ENCODE results near the gene METAP2. TPM values are rescaled to one million over a fixed set of nuclear protein-coding genes. Genes with fewer than 3 reads are reported as not detected.

Gene METAP2
- total RNA-seq, 1 donor from 2014 or later = 81.6 TPM

DNA sequence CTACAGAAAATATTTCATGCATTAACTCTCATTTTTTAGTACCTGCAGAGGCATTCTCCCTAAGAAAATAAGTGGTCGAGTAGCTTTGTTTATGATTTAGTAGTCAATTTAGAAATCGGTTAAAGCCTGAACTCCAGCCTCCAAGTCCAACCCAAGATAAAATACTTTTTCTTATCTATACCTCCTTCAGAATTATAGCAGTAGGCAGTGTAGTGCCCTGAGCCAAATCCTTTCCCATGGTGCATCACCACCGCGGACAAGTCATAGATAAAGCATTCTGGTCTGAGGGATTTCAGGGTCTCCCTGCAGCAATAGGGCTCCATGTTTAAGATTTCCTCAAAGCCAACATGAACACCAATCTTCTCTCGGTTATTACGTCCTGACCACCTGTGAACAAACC is 46.9 kb downstream of the METAP2 start:
- no peak overlapping the region for H3K27ac Mint-ChIP-seq (ENCODE audit: unreplicated experiment)
- H3K4me1 Mint-ChIP-seq (ENCODE audit: low read depth, unreplicated experiment) = peaks cover 1% of the 10 kb centered on the region

GRCh38 chr12:95522692-95523091 is 48.7 kb downstream of the METAP2 start:
- peaks cover 2% of the 10 kb centered on the region for H3K36me3 Mint-ChIP-seq (ENCODE audit: low read depth, unreplicated experiment)
- no peaks in the 10 kb centered on the region for H3K4me1 Mint-ChIP-seq (ENCODE audit: low read depth, unreplicated experiment)
- H3K4me3 ChIP-seq (ENCODE audit: insufficient read depth, low read depth, low read length) = no peak overlapping the region
- H3K27ac Mint-ChIP-seq (ENCODE audit: unreplicated experiment) = no peak overlapping the region
- H3K9ac ChIP-seq (ENCODE audit: low read length) = no peak overlapping the region
- no peaks in the 10 kb centered on the region for H3K27me3 ChIP-seq (ENCODE audit: insufficient read depth, low read length)
- no peaks in the 10 kb centered on the region for H4K20me1 ChIP-seq (ENCODE audit: insufficient read depth, low read length)
- H2AFZ ChIP-seq (ENCODE audit: low read depth, low read length) = no peak overlapping the region
- H3K27me3 Mint-ChIP-seq (ENCODE audit: low read depth, unreplicated experiment) = no peaks in the 10 kb centered on the region
- no peaks in the 10 kb centered on the region for H3K4me1 ChIP-seq (ENCODE audit: insufficient read depth, low read length)
- TF ChIP-seq EZH2 (IDR thresholded peaks at IDR 0.05; ENCODE audit: insufficient read depth, low read length) (no peak), CTCF (IDR thresholded peaks at IDR 0.05; ENCODE audit: insufficient read depth, low read depth, low read length) (no peak)
- no peak for FAIRE-seq
- no peak for DNase-seq (ENCODE audit: low read depth)
- H3K9me3 Mint-ChIP-seq (ENCODE audit: unreplicated experiment) = no peaks in the 10 kb centered on the region
- H3K27ac ChIP-seq (ENCODE audit: low read depth, low read length) = no peak overlapping the region
- H3K4me3 Mint-ChIP-seq (ENCODE audit: unreplicated experiment) = no peak overlapping the region
- H3K4me2 ChIP-seq (ENCODE audit: low read length) = no peak overlapping the region
- H3K79me2 ChIP-seq (ENCODE audit: insufficient read depth, low read length) = no peaks in the 10 kb centered on the region
- no peaks in the 10 kb centered on the region for H3K36me3 ChIP-seq (ENCODE audit: insufficient read depth, low read length)
- H3K9me3 ChIP-seq (ENCODE audit: insufficient read depth, low read depth, low read length) = no peaks in the 10 kb centered on the region

More for the DNA sequence above, 46.9 kb downstream of the METAP2 start:
- Histone ChIP-seq H2AFZ (ENCODE audit: low read depth, low read length) (no peak overlapping the region), H3K36me3 (ENCODE audit: insufficient read depth, low read length) (no peaks in the 10 kb centered on the region), H3K9ac (ENCODE audit: low read length) (no peak overlapping the region), H3K27me3 (ENCODE audit: insufficient read depth, low read length) (no peaks in the 10 kb centered on the region), H3K4me1 (ENCODE audit: insufficient read depth, low read length) (no peaks in the 10 kb centered on the region), H4K20me1 (ENCODE audit: insufficient read depth, low read length) (no peaks in the 10 kb centered on the region), H3K4me2 (ENCODE audit: low read length) (no peak overlapping the region), H3K27ac (ENCODE audit: low read depth, low read length) (no peak overlapping the region), H3K4me3 (ENCODE audit: insufficient read depth, low read depth, low read length) (no peak overlapping the region), H3K9me3 (ENCODE audit: insufficient read depth, low read depth, low read length) (no peaks in the 10 kb centered on the region), H3K79me2 (ENCODE audit: insufficient read depth, low read length) (no peaks in the 10 kb centered on the region)
- no peaks in the 10 kb centered on the region for H3K9me3 Mint-ChIP-seq (ENCODE audit: unreplicated experiment)
- H3K4me3 Mint-ChIP-seq (ENCODE audit: unreplicated experiment) = no peak overlapping the region
- FAIRE-seq (no peak), DNase-seq (ENCODE audit: low read depth) (no peak)
- H3K36me3 Mint-ChIP-seq (ENCODE audit: low read depth, unreplicated experiment) = peaks cover 2% of the 10 kb centered on the region
- H3K27me3 Mint-ChIP-seq (ENCODE audit: low read depth, unreplicated experiment) = no peaks in the 10 kb centered on the region
- TF ChIP-seq CTCF (IDR thresholded peaks at IDR 0.05; ENCODE audit: insufficient read depth, low read depth, low read length) = no peak
- TF ChIP-seq EZH2 (IDR thresholded peaks at IDR 0.05; ENCODE audit: insufficient read depth, low read length) = no peak

- DNase-seq (ENCODE audit: low read depth) (no peak), FAIRE-seq (no peak)
- Mint-ChIP-seq H3K36me3 (ENCODE audit: low read depth, unreplicated experiment) (no peaks in the 10 kb centered on the region), H3K4me3 (ENCODE audit: unreplicated experiment) (no peak overlapping the region), H3K27me3 (ENCODE audit: low read depth, unreplicated experiment) (no peaks in the 10 kb centered on the region), H3K9me3 (ENCODE audit: unreplicated experiment) (no peaks in the 10 kb centered on the region), H3K27ac (ENCODE audit: unreplicated experiment) (no peak overlapping the region), H3K4me1 (ENCODE audit: low read depth, unreplicated experiment) (peaks cover 12% of the 10 kb centered on the region)
- Histone ChIP-seq H3K79me2 (ENCODE audit: insufficient read depth, low read length) (no peaks in the 10 kb centered on the region), H3K27ac (ENCODE audit: low read depth, low read length) (no peak overlapping the region), H3K4me1 (ENCODE audit: insufficient read depth, low read length) (peaks cover 6% of the 10 kb centered on the region), H3K27me3 (ENCODE audit: insufficient read depth, low read length) (no peaks in the 10 kb centered on the region), H3K36me3 (ENCODE audit: insufficient read depth, low read length) (no peaks in the 10 kb centered on the region), H3K9ac (ENCODE audit: low read length) (no peak overlapping the region), H4K20me1 (ENCODE audit: insufficient read depth, low read length) (no peaks in the 10 kb centered on the region), H3K4me2 (ENCODE audit: low read length) (no peak overlapping the region), H2AFZ (ENCODE audit: low read depth, low read length) (no peak overlapping the region), H3K9me3 (ENCODE audit: insufficient read depth, low read depth, low read length) (no peaks in the 10 kb centered on the region), H3K4me3 (ENCODE audit: insufficient read depth, low read depth, low read length) (no peak overlapping the region)
- TF ChIP-seq CTCF (IDR thresholded peaks at IDR 0.05; ENCODE audit: insufficient read depth, low read depth, low read length) = no peak
- TF ChIP-seq EZH2 (IDR thresholded peaks at IDR 0.05; ENCODE audit: insufficient read depth, low read length) = no peak
These were observed 54.5 kb downstream of the METAP2 start for GRCh38 chr12:95528431-95528830.

Measured in astrocyte (in vitro differentiated cells and primary cell).